Measurements from ENCODE around the gene FAM161A. TPM values are rescaled to one million over a fixed set of nuclear protein-coding genes. Genes with fewer than 3 reads are reported as not detected.
"Not testable (repeated sequence)": the region's sequence is repeated elsewhere in the genome, so short reads cannot be mapped to it uniquely, and the experiment has no call there.

Gene FAM161A
- total RNA-seq, 4 donors from 2014 or later = 1.2 to 2.8 (median 1.8) TPM

DNA sequence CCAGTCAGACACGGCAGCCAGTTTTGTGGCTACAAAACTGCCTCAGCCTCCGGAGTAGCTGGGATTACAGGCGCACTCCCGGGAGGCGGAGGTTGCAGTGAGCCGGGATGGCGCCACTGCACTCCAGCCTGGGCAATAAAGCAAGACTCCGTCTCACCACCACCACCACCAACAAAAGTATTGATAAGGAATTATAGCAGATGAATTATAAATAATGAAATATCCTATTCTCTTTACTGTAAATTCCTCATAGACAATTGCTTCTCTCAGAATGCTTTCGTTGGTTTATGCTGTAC, 1.4 kb upstream of the FAM161A start:
- ATAC-seq (no peak), DNase-seq (no peak)
- Histone ChIP-seq H3K36me3 (no peaks in the 10 kb centered on the region), H3K4me3 (peak overlapping the region; percentile 80 to 89 (median 82)), H3K9me3 (no peaks in the 10 kb centered on the region), H3K4me1 (peaks cover 8 to 13% of the 10 kb centered on the region in 2 donors), H3K27me3 (no peaks in the 10 kb centered on the region), H3K27ac (peak overlapping the region; percentile 89 to 93 (median 90))
- TF ChIP-seq, protein P1, sequence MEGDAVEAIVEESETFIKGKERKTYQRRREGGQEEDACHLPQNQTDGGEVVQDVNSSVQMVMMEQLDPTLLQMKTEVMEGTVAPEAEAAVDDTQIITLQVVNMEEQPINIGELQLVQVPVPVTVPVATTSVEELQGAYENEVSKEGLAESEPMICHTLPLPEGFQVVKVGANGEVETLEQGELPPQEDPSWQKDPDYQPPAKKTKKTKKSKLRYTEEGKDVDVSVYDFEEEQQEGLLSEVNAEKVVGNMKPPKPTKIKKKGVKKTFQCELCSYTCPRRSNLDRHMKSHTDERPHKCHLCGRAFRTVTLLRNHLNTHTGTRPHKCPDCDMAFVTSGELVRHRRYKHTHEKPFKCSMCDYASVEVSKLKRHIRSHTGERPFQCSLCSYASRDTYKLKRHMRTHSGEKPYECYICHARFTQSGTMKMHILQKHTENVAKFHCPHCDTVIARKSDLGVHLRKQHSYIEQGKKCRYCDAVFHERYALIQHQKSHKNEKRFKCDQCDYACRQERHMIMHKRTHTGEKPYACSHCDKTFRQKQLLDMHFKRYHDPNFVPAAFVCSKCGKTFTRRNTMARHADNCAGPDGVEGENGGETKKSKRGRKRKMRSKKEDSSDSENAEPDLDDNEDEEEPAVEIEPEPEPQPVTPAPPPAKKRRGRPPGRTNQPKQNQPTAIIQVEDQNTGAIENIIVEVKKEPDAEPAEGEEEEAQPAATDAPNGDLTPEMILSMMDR (IDR thresholded peaks at IDR 0.05 in 4 of 5, conservative IDR thresholded peaks at IDR 0.05 in 1 of 5) = no peak
- no peak for TF ChIP-seq POLR2A (IDR thresholded peaks at IDR 0.05)
- in situ Hi-C loops (cut with MboI; ENCODE audit: low sequenced_read_pairs in 4 of 4) (no loop called here), intact Hi-C loops (cut with DNase I; ENCODE audit: low total_unique reads) (loop anchor here (2.0 to 10.0 kb wide), 4 partner anchors 90 to 810 kb away; no protein-coding TSS in a partner anchor)

DNA sequence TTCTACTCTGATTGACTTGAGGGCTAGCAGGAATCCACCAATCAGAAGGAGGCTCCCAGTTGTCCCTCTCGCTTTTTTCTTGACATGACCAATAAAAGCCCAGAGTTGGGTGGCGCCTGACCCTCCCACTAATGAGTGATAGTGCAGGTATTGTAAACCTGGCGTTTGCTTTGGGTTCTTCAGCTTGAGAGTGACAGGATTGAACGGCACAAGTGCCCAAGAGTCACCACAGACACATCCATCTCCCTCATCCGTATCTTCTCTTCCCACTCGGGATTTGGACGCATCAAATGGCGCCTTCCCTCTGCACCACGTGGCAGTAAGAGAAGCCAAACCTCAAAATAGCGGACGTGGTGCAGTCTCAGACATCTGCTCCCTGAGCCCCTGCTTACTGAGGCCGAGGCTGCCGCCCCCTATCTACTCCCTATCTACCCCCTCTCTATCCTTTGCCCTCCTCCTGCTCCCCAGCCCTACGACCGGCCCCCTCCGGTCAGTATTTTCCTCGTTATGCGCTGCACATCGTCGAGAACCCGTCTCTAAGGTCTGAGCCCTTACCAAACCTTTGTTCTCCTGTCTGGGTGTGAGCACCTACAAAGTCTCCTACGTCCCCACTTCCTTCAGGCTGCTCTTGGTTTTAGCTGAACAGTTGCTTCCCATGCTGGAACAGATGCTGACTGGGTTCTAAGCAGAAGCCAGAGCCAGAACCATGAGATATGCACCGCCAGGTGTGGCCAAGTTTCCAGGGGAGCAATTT, 881 bp upstream of the FAM161A start:
- DNase-seq = peak; percentile 90 to 93
- H3K36me3 ChIP-seq = no peaks in the 10 kb centered on the region
- no peak for TF ChIP-seq POLR2A (IDR thresholded peaks at IDR 0.05)
- TF ChIP-seq, protein P1 (IDR thresholded peaks at IDR 0.05 in 4 of 5, conservative IDR thresholded peaks at IDR 0.05 in 1 of 5) = no peak
- intact Hi-C loops (cut with DNase I; ENCODE audit: low total_unique reads) (loop anchor here (1.0 to 10.0 kb wide), 6 partner anchors 34 to 810 kb away; partner anchors contain the start of genes CCT4 and USP34), in situ Hi-C loops (cut with MboI; ENCODE audit: low sequenced_read_pairs in 4 of 4) (no loop called here)
- H3K27ac ChIP-seq = peak overlapping the region; percentile 89 to 93 (median 90)
- peak overlapping the region; percentile 80 to 89 (median 82) for H3K4me3 ChIP-seq
- no peaks in the 10 kb centered on the region for H3K27me3 ChIP-seq
- no peaks in the 10 kb centered on the region for H3K9me3 ChIP-seq
- ATAC-seq = peak; percentile 97 to 98
- H3K4me1 ChIP-seq = peaks cover 8 to 13% of the 10 kb centered on the region in 2 donors

DNA sequence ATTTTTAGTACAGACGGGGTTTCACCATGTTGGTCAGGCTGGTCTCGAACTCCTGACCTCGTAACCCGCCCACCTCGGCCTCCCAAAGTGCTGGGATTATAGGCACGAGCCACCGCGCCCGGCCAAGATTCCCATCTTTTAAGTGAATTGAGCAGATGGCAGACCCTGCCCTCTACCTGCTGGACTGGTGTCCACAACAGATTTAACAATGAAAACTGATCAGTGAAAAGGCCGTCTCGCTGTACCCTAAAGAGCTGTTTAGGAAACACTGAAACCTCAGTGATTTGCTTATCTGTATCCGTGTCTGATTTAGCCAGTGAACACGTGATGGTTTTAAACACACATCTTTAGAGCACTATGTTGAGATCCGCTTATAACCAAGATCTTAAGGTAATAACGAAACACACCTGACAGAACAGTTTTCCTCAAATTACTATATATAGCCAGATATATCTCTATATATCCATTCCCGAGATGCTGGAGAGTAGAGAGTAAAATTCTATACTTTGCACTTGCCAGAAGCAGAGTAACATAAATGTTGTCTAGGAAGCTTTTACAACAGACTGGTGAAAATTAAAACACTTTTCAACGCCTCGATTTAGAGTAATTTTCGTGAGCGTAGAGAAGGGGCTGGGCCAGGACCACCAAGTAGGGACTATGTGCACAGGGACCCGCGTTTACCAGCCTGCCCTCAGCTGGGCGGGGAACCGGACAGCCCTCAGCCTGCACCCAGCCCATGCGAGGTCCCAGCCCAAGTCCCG, 594 bp downstream of the FAM161A start:
- in situ Hi-C loops (cut with MboI; ENCODE audit: low sequenced_read_pairs in 4 of 4) (no loop called here), intact Hi-C loops (cut with DNase I; ENCODE audit: low total_unique reads) (loop anchor here (2.0 to 10.0 kb wide), 3 partner anchors 158 to 808 kb away; no protein-coding TSS in a partner anchor)
- Histone ChIP-seq H3K27me3 (no peaks in the 10 kb centered on the region), H3K27ac (peak overlapping the region; percentile 89 to 93 (median 90)), H3K4me3 (peak overlapping the region; percentile 80 to 89 (median 82)), H3K9me3 (no peaks in the 10 kb centered on the region), H3K4me1 (peaks cover 8 to 13% of the 10 kb centered on the region in 2 donors), H3K36me3 (no peaks in the 10 kb centered on the region)
- DNase-seq = peak in 1 of 2 donors; percentile 46
- ATAC-seq = peak; percentile 55 to 57
- no peak for TF ChIP-seq POLR2A (IDR thresholded peaks at IDR 0.05)
- TF ChIP-seq, protein P1 (IDR thresholded peaks at IDR 0.05 in 4 of 5, conservative IDR thresholded peaks at IDR 0.05 in 1 of 5) = no peak

DNA sequence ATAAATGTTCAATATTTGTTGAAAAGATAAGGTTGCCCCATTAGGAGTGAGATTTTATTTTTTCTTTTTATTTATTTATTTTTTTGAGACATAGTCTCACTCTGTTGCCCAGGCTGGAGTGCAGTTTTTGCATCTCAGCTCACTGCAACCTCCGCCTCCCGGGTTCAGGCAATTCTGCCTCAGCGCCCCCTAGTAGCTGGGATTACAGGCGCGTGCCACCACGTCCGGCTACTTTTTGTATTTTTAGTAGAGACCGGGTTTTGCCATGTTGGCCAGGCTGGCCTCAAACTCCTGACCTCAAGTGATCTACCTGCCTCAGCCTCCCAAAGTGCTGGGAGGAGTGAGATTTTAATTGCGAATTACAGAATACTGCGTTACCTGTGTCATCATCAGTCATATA, 2.6 kb downstream of the FAM161A start:
- DNase-seq; ATAC-seq; H3K9me3 ChIP-seq; H3K27ac ChIP-seq; in situ Hi-C loops (cut with MboI; ENCODE audit: low sequenced_read_pairs in 4 of 4); H3K4me3 ChIP-seq; H3K36me3 ChIP-seq; H3K27me3 ChIP-seq: not testable (repeated sequence)
- intact Hi-C loops (cut with DNase I; ENCODE audit: low total_unique reads) = loop anchor here (10.0 kb wide), 2 partner anchors 156 to 806 kb away; no protein-coding TSS in a partner anchor
- peaks cover 8 to 13% of the 10 kb centered on the region in 2 donors for H3K4me1 ChIP-seq

DNA sequence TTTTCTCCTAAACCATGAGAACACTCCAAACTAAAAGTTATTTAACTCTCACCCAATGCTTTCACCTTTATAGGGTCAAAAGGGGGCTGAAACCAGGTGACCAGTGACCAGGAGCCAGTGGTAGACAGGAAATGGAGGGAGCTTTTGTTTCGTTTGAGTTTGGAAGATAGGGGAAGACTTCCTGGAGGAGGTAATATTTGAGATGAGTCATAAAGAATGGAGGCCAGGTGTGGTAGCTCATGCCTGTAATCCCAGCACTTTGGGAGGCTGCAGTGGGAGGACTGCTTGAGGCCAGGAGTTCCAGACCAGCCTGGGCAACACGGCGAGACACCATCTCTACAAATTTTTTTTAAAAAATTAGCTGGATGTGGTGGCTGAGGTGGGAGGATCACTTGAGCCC, 8.5 kb downstream of the FAM161A start:
- intact Hi-C loops (cut with DNase I; ENCODE audit: low total_unique reads) (no loop called here), in situ Hi-C loops (cut with MboI; ENCODE audit: low sequenced_read_pairs in 4 of 4) (no loop called here)
- ATAC-seq = no peak
- Histone ChIP-seq H3K4me3 (no peak overlapping the region), H3K9me3 (no peaks in the 10 kb centered on the region), H3K4me1 (no peaks in the 10 kb centered on the region), H3K27me3 (no peaks in the 10 kb centered on the region), H3K27ac (no peak overlapping the region), H3K36me3 (no peaks in the 10 kb centered on the region)
- TF ChIP-seq, protein P1 (IDR thresholded peaks at IDR 0.05 in 4 of 5, conservative IDR thresholded peaks at IDR 0.05 in 1 of 5) = no peak
- no peak for TF ChIP-seq POLR2A (IDR thresholded peaks at IDR 0.05)
- no peak for DNase-seq
